Measurements from ENCODE around the gene GRAMD1B. TPM values are rescaled to one million over a fixed set of nuclear protein-coding genes. Genes with fewer than 3 reads are reported as not detected.

Gene GRAMD1B
- total RNA-seq, 3 donors from 2014 or later (not counting 1 experiment from before 2014, with no cell fraction given) = 5.9 to 10.3 (median 8.8) TPM

GRCh38 chr11:123584186-123584585, 154.1 kb downstream of the GRAMD1B start:
- H3K4me1 Mint-ChIP-seq = peaks cover 6 to 16% of the 10 kb centered on the region in 2 donors
- Histone ChIP-seq H3K4me1 (ENCODE audit: control insufficient read depth, insufficient read depth, low read length) (peaks cover 7% of the 10 kb centered on the region), H3K9me3 (ENCODE audit: control insufficient read depth, insufficient read depth, low read length) (no peaks in the 10 kb centered on the region), H3K36me3 (ENCODE audit: control insufficient read depth, insufficient read depth, low read length) (no peaks in the 10 kb centered on the region), H3K27ac (ENCODE audit: low read length) (no peak overlapping the region), H3K4me3 (ENCODE audit: low read length) (no peak overlapping the region), H3K27me3 (ENCODE audit: control insufficient read depth, insufficient read depth, low read length) (no peaks in the 10 kb centered on the region)
- no peak overlapping the region for H3K4me3 Mint-ChIP-seq
- no peak for TF ChIP-seq CTCF (IDR thresholded peaks at IDR 0.05)
- ATAC-seq (no peak), DNase-seq (no peak)
- no peaks in the 10 kb centered on the region for H3K9me3 Mint-ChIP-seq
- 100% methylated on average over 3 of the region's 4 CpGs for WGBS (ENCODE audit: insufficient coverage)
- no peaks in the 10 kb centered on the region for H3K36me3 Mint-ChIP-seq
- no peak overlapping the region for H3K27ac Mint-ChIP-seq
- no peaks in the 10 kb centered on the region for H3K27me3 Mint-ChIP-seq (ENCODE audit: low read depth in 2 of 2)
- intact Hi-C loops (cut with micrococcal nuclease) = no loop called here

DNA sequence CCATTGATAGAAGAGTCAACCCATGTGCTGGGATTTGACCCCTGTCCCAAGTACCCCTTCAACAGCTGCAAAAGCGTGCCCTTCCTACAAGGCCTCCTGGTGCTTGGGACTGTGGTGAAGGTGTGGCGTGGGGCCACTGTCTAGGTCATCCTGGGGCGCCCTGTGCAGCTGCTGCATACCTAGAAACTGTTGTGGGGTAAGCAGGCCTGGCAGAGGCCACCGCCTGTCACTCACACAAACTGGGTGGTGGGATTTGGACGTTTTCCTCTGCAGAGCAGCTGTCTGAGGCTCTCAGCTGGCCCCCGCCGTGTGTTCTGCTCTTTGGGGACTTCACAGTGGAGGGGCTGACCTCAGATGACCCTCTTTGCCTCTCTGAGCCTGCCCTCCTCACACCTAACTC, 154.7 kb downstream of the GRAMD1B start:
- peaks cover 6 to 16% of the 10 kb centered on the region in 2 donors for H3K4me1 Mint-ChIP-seq
- Histone ChIP-seq H3K36me3 (ENCODE audit: control insufficient read depth, insufficient read depth, low read length) (no peaks in the 10 kb centered on the region), H3K9me3 (ENCODE audit: control insufficient read depth, insufficient read depth, low read length) (no peaks in the 10 kb centered on the region), H3K27me3 (ENCODE audit: control insufficient read depth, insufficient read depth, low read length) (no peaks in the 10 kb centered on the region), H3K27ac (ENCODE audit: low read length) (no peak overlapping the region), H3K4me1 (ENCODE audit: control insufficient read depth, insufficient read depth, low read length) (peaks cover 7% of the 10 kb centered on the region), H3K4me3 (ENCODE audit: low read length) (no peak overlapping the region)
- H3K27ac Mint-ChIP-seq = no peak overlapping the region
- ATAC-seq = no peak
- no peak overlapping the region for H3K4me3 Mint-ChIP-seq
- WGBS (ENCODE audit: insufficient coverage) = 84% methylated on average over 7 of the region's 7 CpGs
- no peaks in the 10 kb centered on the region for H3K27me3 Mint-ChIP-seq (ENCODE audit: low read depth in 2 of 2)
- DNase-seq = no peak
- intact Hi-C loops (cut with micrococcal nuclease) = no loop called here
- no peak for TF ChIP-seq CTCF (IDR thresholded peaks at IDR 0.05)
- H3K9me3 Mint-ChIP-seq = no peaks in the 10 kb centered on the region
- no peaks in the 10 kb centered on the region for H3K36me3 Mint-ChIP-seq

DNA sequence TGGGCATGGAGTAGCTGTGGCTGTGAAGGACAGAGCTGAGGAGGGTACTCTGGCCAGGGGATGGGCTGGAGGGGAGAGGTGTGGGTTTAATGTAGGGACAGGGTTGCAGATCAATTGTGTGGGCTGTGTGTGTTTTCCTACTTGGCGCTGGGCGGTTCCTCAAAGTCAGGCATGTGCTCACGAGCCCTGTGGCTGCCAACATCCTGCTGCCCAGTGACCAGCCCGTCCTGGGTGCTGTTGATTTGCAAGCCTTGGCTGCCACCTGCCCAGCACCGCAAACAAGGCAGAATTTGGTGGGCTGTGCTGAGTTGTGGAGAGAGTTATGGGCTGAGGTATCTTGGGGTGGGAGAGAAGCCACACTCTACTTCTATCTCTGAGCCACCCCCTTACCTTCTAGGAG, 155.1 kb downstream of the GRAMD1B start:
- Histone ChIP-seq H3K27me3 (ENCODE audit: control insufficient read depth, insufficient read depth, low read length) (no peaks in the 10 kb centered on the region), H3K9me3 (ENCODE audit: control insufficient read depth, insufficient read depth, low read length) (no peaks in the 10 kb centered on the region), H3K36me3 (ENCODE audit: control insufficient read depth, insufficient read depth, low read length) (no peaks in the 10 kb centered on the region), H3K4me1 (ENCODE audit: control insufficient read depth, insufficient read depth, low read length) (peaks cover 6% of the 10 kb centered on the region), H3K27ac (ENCODE audit: low read length) (no peak overlapping the region), H3K4me3 (ENCODE audit: low read length) (no peak overlapping the region)
- H3K36me3 Mint-ChIP-seq = no peaks in the 10 kb centered on the region
- intact Hi-C loops (cut with micrococcal nuclease) = no loop called here
- 83% methylated on average over 5 of the region's 5 CpGs for WGBS (ENCODE audit: insufficient coverage)
- no peaks in the 10 kb centered on the region for H3K9me3 Mint-ChIP-seq
- H3K27ac Mint-ChIP-seq = no peak overlapping the region
- H3K27me3 Mint-ChIP-seq (ENCODE audit: low read depth in 2 of 2) = no peaks in the 10 kb centered on the region
- no peak for TF ChIP-seq CTCF (IDR thresholded peaks at IDR 0.05)
- ATAC-seq (no peak), DNase-seq (no peak)
- H3K4me3 Mint-ChIP-seq = no peak overlapping the region
- H3K4me1 Mint-ChIP-seq = peaks cover 6 to 16% of the 10 kb centered on the region in 2 donors

DNA sequence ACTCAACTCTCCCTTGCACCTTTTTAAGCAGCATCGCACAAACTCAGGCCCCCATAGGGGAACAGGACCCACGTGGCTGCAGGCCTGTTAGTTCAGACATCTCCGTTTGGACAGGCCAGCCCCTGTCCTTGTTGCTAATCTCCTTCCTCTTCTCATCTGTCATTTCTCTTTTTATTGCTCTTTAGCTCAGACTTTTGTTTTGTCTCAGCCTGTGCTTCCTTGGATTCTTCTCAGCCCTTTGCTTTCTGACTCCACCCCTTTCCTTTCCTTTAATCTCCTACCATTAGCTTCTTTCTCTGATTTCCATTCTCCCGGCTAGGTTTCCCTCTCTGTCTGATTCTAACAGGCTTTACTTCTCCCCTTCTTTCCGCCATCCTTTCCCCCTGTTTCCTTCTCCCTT, 155.6 kb downstream of the GRAMD1B start:
- Mint-ChIP-seq H3K36me3 (no peaks in the 10 kb centered on the region), H3K9me3 (no peaks in the 10 kb centered on the region), H3K4me3 (no peak overlapping the region), H3K27ac (no peak overlapping the region), H3K4me1 (peaks cover 6 to 11% of the 10 kb centered on the region in 2 donors), H3K27me3 (ENCODE audit: low read depth in 2 of 2) (no peaks in the 10 kb centered on the region)
- intact Hi-C loops (cut with micrococcal nuclease) = no loop called here
- H3K4me3 ChIP-seq (ENCODE audit: low read length) = no peak overlapping the region
- no peak for ATAC-seq
- H3K36me3 ChIP-seq (ENCODE audit: control insufficient read depth, insufficient read depth, low read length) = no peaks in the 10 kb centered on the region
- no peak overlapping the region for H3K27ac ChIP-seq (ENCODE audit: low read length)
- 87% methylated on average over 4 of the region's 5 CpGs for WGBS (ENCODE audit: insufficient coverage)
- no peaks in the 10 kb centered on the region for H3K27me3 ChIP-seq (ENCODE audit: control insufficient read depth, insufficient read depth, low read length)
- no peak for DNase-seq
- H3K9me3 ChIP-seq (ENCODE audit: control insufficient read depth, insufficient read depth, low read length) = no peaks in the 10 kb centered on the region
- no peak for TF ChIP-seq CTCF (IDR thresholded peaks at IDR 0.05)
- peaks cover 1% of the 10 kb centered on the region for H3K4me1 ChIP-seq (ENCODE audit: control insufficient read depth, insufficient read depth, low read length)
